ENCODE results near the gene FKBP15. TPM values are rescaled to one million over a fixed set of nuclear protein-coding genes. Genes with fewer than 3 reads are reported as not detected.

The FKBP15 gene
- total and polyA plus RNA-seq, 2 of the 4 experiments (the other 2 are of a cell fraction), result 20.4 to 25.5 TPM

- H3K79me1 ChIP-seq (ENCODE audit: low read depth in 1 of 2, low read length in 2 of 2), result peaks cover 32 to 62% of the 10 kb centered on the region in 2 experiments
- H2BK120ac ChIP-seq (ENCODE audit: low read depth, low read length), result no peak overlapping the region
- H3K36me3 ChIP-seq (ENCODE audit: control insufficient read depth, insufficient read depth, low read length), result no peaks in the 10 kb centered on the region
- H2BK5ac ChIP-seq (ENCODE audit: low read depth, low read length, poor library complexity, severe bottlenecking), result no peak overlapping the region
- H3K9me3 ChIP-seq (ENCODE audit: control insufficient read depth, insufficient read depth, low read length), result no peaks in the 10 kb centered on the region
- in situ Hi-C loops (cut with MboI; ENCODE audit: low sequenced_read_pairs), result no loop called here
- H3K4ac ChIP-seq (ENCODE audit: low read depth, low read length), result no peak overlapping the region
- H3K14ac ChIP-seq (replicated peaks; ENCODE audit: low read depth, low read length), result no peak overlapping the region
- H4K5ac ChIP-seq (ENCODE audit: low read depth, low read length), result no peak overlapping the region
- ChIA-PET CTCF (no interaction called here), POLR2A (ENCODE audit: unreplicated experiment) (no interaction called here)
- H3K56ac ChIP-seq (ENCODE audit: extremely low read depth, insufficient read depth, low read length), result no peak overlapping the region
- H3K4me2 ChIP-seq (ENCODE audit: low read depth, low read length), result peak overlapping the region; percentile 98
- H3K27ac ChIP-seq (ENCODE audit: insufficient read depth, low read length), result no peak overlapping the region
- H3K18ac ChIP-seq (ENCODE audit: low read depth, low read length), result no peak overlapping the region
- no peak overlapping the region for H4K91ac ChIP-seq (ENCODE audit: insufficient read depth, low read depth, low read length)
- no peak overlapping the region for H3K9ac ChIP-seq (ENCODE audit: low read depth, low read length)
- TF ChIP-seq MAFK (IDR thresholded peaks at IDR 0.05; ENCODE audit: low read depth, low read length) (0 out of 2 replicates have a peak, but pooled peaks have one; percentile 7), BHLHE40 (IDR thresholded peaks at IDR 0.05; ENCODE audit: low read depth, low read length) (no peak), ELK1 (IDR thresholded peaks at IDR 0.05; ENCODE audit: borderline replicate concordance, low read depth, low read length) (no peak), POLR2A (IDR thresholded peaks at IDR 0.05; ENCODE audit: low read depth, low read length) (no peak), USF2 (IDR thresholded peaks at IDR 0.05; ENCODE audit: low read depth, low read length) (peak; percentile 32; the same call in 1 of the 2 replicates), CHD1 (IDR thresholded peaks at IDR 0.05; ENCODE audit: low read depth, low read length) (no peak), CTCF (conservative IDR thresholded peaks at IDR 0.05; ENCODE audit: low read depth, low read length) (no peak), SMC3 (IDR thresholded peaks at IDR 0.05; ENCODE audit: low read depth, low read length) (no peak), RCOR1 (IDR thresholded peaks at IDR 0.05; ENCODE audit: insufficient replicate concordance, low read length) (no peak), RAD21 (IDR thresholded peaks at IDR 0.05; ENCODE audit: low read length) (no peak), MAZ (IDR thresholded peaks at IDR 0.05; ENCODE audit: borderline replicate concordance, low read depth, low read length) (no peak), CEBPB (IDR thresholded peaks at IDR 0.05; ENCODE audit: low read depth, low read length) (0 out of 2 replicates have a peak, but pooled peaks have one; percentile 30), MXI1 (IDR thresholded peaks at IDR 0.05; ENCODE audit: borderline replicate concordance, low read depth, low read length) (0 out of 2 replicates have a peak, but pooled peaks have one; percentile 17), NFE2L2 (IDR thresholded peaks at IDR 0.05; ENCODE audit: low read depth, low read length) (no peak), RFX5 (IDR thresholded peaks at IDR 0.05; ENCODE audit: low read depth, low read length) (no peak), FOS (IDR thresholded peaks at IDR 0.05; ENCODE audit: low read depth, low read length) (no peak)
- BruUV-seq (replicated peaks), result TSS peak; percentile 64
- peaks cover 4% of the 10 kb centered on the region; the same call in 1 of the 2 replicates for H4K20me1 ChIP-seq (ENCODE audit: insufficient read depth, low read length)
- H3K9me1 ChIP-seq (ENCODE audit: insufficient read depth, low read length), result no peaks in the 10 kb centered on the region
- dilution Hi-C loops (cut with HindIII; ENCODE audit: low sequenced_read_pairs, unreplicated experiment), result no loop called here
- H3K4me3 ChIP-seq (ENCODE audit: insufficient read depth, low read depth, low read length), result peak overlapping the region; percentile 24; the same call in 1 of the 2 replicates
- H3K4me1 ChIP-seq (ENCODE audit: control insufficient read depth, insufficient read depth, low read length), result peaks cover 7% of the 10 kb centered on the region
- DNase-seq (peak; percentile 84), ATAC-seq (ENCODE audit: low read depth) (no peak)
- H2AK9ac ChIP-seq (replicated peaks; ENCODE audit: low read depth, low read length, poor library complexity), result no peak overlapping the region
- no peak overlapping the region for H2AFZ ChIP-seq (replicated peaks; ENCODE audit: low read length, poor library complexity)
- H2AK5ac ChIP-seq (ENCODE audit: low read depth, low read length), result no peak overlapping the region
- H4K8ac ChIP-seq (ENCODE audit: low read depth in 2 of 2, low read length in 2 of 2), result no peak overlapping the region
- H3K27me3 ChIP-seq (ENCODE audit: control insufficient read depth, insufficient read depth, low read length), result no peaks in the 10 kb centered on the region
- no peak overlapping the region for H2BK20ac ChIP-seq (ENCODE audit: low read depth, low read length)
- intact Hi-C loops (cut with micrococcal nuclease), result loop anchor here (2.0 kb wide), 1 partner anchor 31 kb away; no protein-coding TSS in a partner anchor
- H2BK15ac ChIP-seq (ENCODE audit: low read depth, low read length), result no peak overlapping the region
- H3K23ac ChIP-seq (ENCODE audit: low read depth, low read length), result no peak overlapping the region
- WGBS, 2 experiments (ENCODE audit: extremely low coverage in 2 of 2, insufficient read length in 1 of 2), result no CpG with 5 or more reads among the region's 1 CpG
Observed at GRCh38 chr9:113219969-113220368, 1.1 kb downstream of the FKBP15 start.

Measured in IMR-90 (cell line).